ENCODE results near the gene INPP1. TPM values are rescaled to one million over a fixed set of nuclear protein-coding genes. Genes with fewer than 3 reads are reported as not detected.

Gene INPP1
- total RNA-seq, 1 donor from 2014 or later, result 11.3 TPM

DNA sequence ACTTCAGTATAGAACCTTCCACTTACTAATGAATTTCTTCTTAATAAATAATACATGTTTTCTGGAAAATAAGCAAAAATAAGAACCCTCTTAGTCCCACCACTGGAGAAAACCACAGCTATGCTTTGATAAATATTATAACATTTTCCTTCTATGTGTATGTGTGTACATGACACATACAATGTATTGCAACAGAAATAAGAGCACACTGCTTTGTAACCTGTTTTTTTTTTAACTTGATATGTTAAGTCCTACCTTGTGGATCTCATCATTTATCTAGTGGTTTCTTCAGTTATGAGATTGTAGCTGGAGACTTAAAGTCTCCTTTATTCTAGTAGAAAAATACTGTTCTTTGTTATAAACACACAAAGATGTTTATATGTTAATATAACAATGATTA is 17.2 kb downstream of the INPP1 start:
- Mint-ChIP-seq H3K36me3 (ENCODE audit: low read depth, unreplicated experiment) (no peaks in the 10 kb centered on the region), H3K27me3 (ENCODE audit: low read depth, unreplicated experiment) (no peaks in the 10 kb centered on the region), H3K9me3 (ENCODE audit: unreplicated experiment) (no peaks in the 10 kb centered on the region), H3K4me1 (ENCODE audit: low read depth, unreplicated experiment) (peaks cover 7% of the 10 kb centered on the region), H3K27ac (ENCODE audit: unreplicated experiment) (no peak overlapping the region), H3K4me3 (ENCODE audit: unreplicated experiment) (no peak overlapping the region)
- no peak overlapping the region for H3K9ac ChIP-seq (ENCODE audit: low read length)
- no peaks in the 10 kb centered on the region for H3K36me3 ChIP-seq (ENCODE audit: insufficient read depth, low read length)
- no peak overlapping the region for H2AFZ ChIP-seq (ENCODE audit: low read depth, low read length)
- DNase-seq (ENCODE audit: low read depth) (no peak), FAIRE-seq (no peak)
- no peaks in the 10 kb centered on the region for H3K27me3 ChIP-seq (ENCODE audit: insufficient read depth, low read length)
- no peak overlapping the region for H3K4me2 ChIP-seq (ENCODE audit: low read length)
- H3K4me3 ChIP-seq (ENCODE audit: insufficient read depth, low read depth, low read length), result no peak overlapping the region
- H3K27ac ChIP-seq (ENCODE audit: low read depth, low read length), result no peak overlapping the region
- TF ChIP-seq, protein P1, sequence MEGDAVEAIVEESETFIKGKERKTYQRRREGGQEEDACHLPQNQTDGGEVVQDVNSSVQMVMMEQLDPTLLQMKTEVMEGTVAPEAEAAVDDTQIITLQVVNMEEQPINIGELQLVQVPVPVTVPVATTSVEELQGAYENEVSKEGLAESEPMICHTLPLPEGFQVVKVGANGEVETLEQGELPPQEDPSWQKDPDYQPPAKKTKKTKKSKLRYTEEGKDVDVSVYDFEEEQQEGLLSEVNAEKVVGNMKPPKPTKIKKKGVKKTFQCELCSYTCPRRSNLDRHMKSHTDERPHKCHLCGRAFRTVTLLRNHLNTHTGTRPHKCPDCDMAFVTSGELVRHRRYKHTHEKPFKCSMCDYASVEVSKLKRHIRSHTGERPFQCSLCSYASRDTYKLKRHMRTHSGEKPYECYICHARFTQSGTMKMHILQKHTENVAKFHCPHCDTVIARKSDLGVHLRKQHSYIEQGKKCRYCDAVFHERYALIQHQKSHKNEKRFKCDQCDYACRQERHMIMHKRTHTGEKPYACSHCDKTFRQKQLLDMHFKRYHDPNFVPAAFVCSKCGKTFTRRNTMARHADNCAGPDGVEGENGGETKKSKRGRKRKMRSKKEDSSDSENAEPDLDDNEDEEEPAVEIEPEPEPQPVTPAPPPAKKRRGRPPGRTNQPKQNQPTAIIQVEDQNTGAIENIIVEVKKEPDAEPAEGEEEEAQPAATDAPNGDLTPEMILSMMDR (IDR thresholded peaks at IDR 0.05; ENCODE audit: insufficient read depth, low read depth, low read length), result no peak
- no peaks in the 10 kb centered on the region for H3K79me2 ChIP-seq (ENCODE audit: insufficient read depth, low read length)
- H4K20me1 ChIP-seq (ENCODE audit: insufficient read depth, low read length), result no peaks in the 10 kb centered on the region
- H3K4me1 ChIP-seq (ENCODE audit: insufficient read depth, low read length), result no peaks in the 10 kb centered on the region
- H3K9me3 ChIP-seq (ENCODE audit: insufficient read depth, low read depth, low read length), result no peaks in the 10 kb centered on the region

- no peaks in the 10 kb centered on the region for H3K9me3 Mint-ChIP-seq (ENCODE audit: unreplicated experiment)
Measured at GRCh38 chr2:190360965-190361364, 17.6 kb downstream of the INPP1 start.

GRCh38 chr2:190361572-190361971 is 18.2 kb downstream of the INPP1 start:
- H3K4me1 Mint-ChIP-seq (ENCODE audit: low read depth, unreplicated experiment), result peaks cover 7% of the 10 kb centered on the region
- H3K36me3 ChIP-seq (ENCODE audit: insufficient read depth, low read length), result no peaks in the 10 kb centered on the region
- H3K79me2 ChIP-seq (ENCODE audit: insufficient read depth, low read length), result no peaks in the 10 kb centered on the region
- no peaks in the 10 kb centered on the region for H3K9me3 ChIP-seq (ENCODE audit: insufficient read depth, low read depth, low read length)
- H3K9ac ChIP-seq (ENCODE audit: low read length), result no peak overlapping the region
- H4K20me1 ChIP-seq (ENCODE audit: insufficient read depth, low read length), result peaks cover 3% of the 10 kb centered on the region
- H3K4me2 ChIP-seq (ENCODE audit: low read length), result no peak overlapping the region
- H3K4me3 ChIP-seq (ENCODE audit: insufficient read depth, low read depth, low read length), result no peak overlapping the region
- H3K36me3 Mint-ChIP-seq (ENCODE audit: low read depth, unreplicated experiment), result no peaks in the 10 kb centered on the region
- TF ChIP-seq, protein P1 (IDR thresholded peaks at IDR 0.05; ENCODE audit: insufficient read depth, low read depth, low read length), result no peak
- no peak for TF ChIP-seq EZH2 (IDR thresholded peaks at IDR 0.05; ENCODE audit: insufficient read depth, low read length)
- H3K27ac Mint-ChIP-seq (ENCODE audit: unreplicated experiment), result no peak overlapping the region
- H3K4me1 ChIP-seq (ENCODE audit: insufficient read depth, low read length), result no peaks in the 10 kb centered on the region
- FAIRE-seq (no peak), DNase-seq (ENCODE audit: low read depth) (no peak)
- no peak overlapping the region for H2AFZ ChIP-seq (ENCODE audit: low read depth, low read length)
- H3K27ac ChIP-seq (ENCODE audit: low read depth, low read length), result no peak overlapping the region
- no peak overlapping the region for H3K4me3 Mint-ChIP-seq (ENCODE audit: unreplicated experiment)
- no peaks in the 10 kb centered on the region for H3K27me3 Mint-ChIP-seq (ENCODE audit: low read depth, unreplicated experiment)
- H3K27me3 ChIP-seq (ENCODE audit: insufficient read depth, low read length), result no peaks in the 10 kb centered on the region
- no peaks in the 10 kb centered on the region for H3K9me3 Mint-ChIP-seq (ENCODE audit: unreplicated experiment)

More at GRCh38 chr2:190360965-190361364, 17.6 kb downstream of the INPP1 start:
- Histone ChIP-seq H3K27ac (ENCODE audit: low read depth, low read length) (no peak overlapping the region), H3K27me3 (ENCODE audit: insufficient read depth, low read length) (no peaks in the 10 kb centered on the region), H3K36me3 (ENCODE audit: insufficient read depth, low read length) (no peaks in the 10 kb centered on the region), H3K9ac (ENCODE audit: low read length) (no peak overlapping the region), H3K4me3 (ENCODE audit: insufficient read depth, low read depth, low read length) (no peak overlapping the region), H3K9me3 (ENCODE audit: insufficient read depth, low read depth, low read length) (no peaks in the 10 kb centered on the region), H2AFZ (ENCODE audit: low read depth, low read length) (no peak overlapping the region), H4K20me1 (ENCODE audit: insufficient read depth, low read length) (no peaks in the 10 kb centered on the region), H3K4me2 (ENCODE audit: low read length) (no peak overlapping the region), H3K4me1 (ENCODE audit: insufficient read depth, low read length) (no peaks in the 10 kb centered on the region), H3K79me2 (ENCODE audit: insufficient read depth, low read length) (no peaks in the 10 kb centered on the region)
- FAIRE-seq (no peak), DNase-seq (ENCODE audit: low read depth) (no peak)
- H3K27me3 Mint-ChIP-seq (ENCODE audit: low read depth, unreplicated experiment), result no peaks in the 10 kb centered on the region
- H3K36me3 Mint-ChIP-seq (ENCODE audit: low read depth, unreplicated experiment), result no peaks in the 10 kb centered on the region
- no peak overlapping the region for H3K4me3 Mint-ChIP-seq (ENCODE audit: unreplicated experiment)
- H3K4me1 Mint-ChIP-seq (ENCODE audit: low read depth, unreplicated experiment), result peaks cover 7% of the 10 kb centered on the region
- H3K27ac Mint-ChIP-seq (ENCODE audit: unreplicated experiment), result no peak overlapping the region
- no peak for TF ChIP-seq EZH2 (IDR thresholded peaks at IDR 0.05; ENCODE audit: insufficient read depth, low read length)
- TF ChIP-seq, protein P1 (IDR thresholded peaks at IDR 0.05; ENCODE audit: insufficient read depth, low read depth, low read length), result no peak
